Stimulated activated CD4-positive, alpha-beta T cell treated with anti-CD3 and anti-CD28 coated beads, Interleukin-4, amount 100 ng/mL, for 1 hour (primary cell): Measurements from ENCODE around the gene NEK3.
"Not testable (repeated sequence)": the region's sequence is repeated elsewhere in the genome, so short reads cannot be mapped to it uniquely, and the experiment has no call there.

Source experiments
- DNase-seq: peaks from one replicate; pipeline ENCODE4 v3.0.0-alpha.2; 2020

The NEK3 gene

DNA sequence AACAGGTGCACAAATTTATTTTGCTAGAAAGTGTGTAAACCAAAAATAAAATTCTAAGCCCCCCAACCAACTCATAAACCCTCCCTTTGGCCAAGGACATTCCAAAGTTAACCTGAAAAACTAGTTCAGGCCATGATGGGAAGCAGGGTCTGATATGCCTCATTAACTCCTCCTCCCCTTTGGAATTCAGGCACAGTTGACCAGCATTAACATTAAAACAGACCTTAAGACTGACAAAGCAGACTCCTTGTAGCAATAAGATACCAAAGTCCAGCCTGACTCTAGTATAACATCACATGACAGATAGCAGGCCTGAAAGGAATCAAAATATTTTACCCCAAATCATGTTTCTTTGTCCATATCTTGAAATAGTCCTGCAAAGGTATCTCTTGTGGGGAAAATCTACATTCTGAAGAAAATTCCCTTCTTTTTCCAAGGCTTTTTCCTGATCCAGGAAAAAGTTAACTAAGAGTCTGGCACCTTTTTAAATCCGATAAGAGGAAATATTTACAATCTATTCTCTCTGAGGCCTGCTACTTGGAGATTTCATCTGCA is 50.2 kb downstream of the NEK3 start:
- no peak for DNase-seq

DNA sequence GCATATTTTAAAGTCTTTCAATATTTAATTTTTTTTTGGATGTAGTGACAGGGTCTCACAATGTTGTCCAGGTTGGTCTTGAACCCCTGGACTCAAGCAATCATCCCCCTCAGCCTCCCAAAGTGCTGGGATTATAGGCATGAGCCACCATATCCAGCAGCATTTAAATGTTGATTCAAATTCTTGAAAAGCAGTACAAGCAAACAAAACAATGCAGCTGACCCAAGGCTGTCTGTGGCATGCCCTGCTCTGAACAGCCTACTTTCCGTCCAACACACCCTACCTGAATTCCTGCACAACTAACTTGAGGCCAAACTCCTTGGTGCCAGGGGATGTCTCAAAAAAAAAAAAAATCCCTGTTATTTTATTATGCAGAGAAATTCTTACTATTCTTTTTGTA is 53.6 kb downstream of the NEK3 start:
- DNase-seq = no peak

- DNase-seq = no peak
Measured at GRCh38 chr13:52104624-52105023, 54.8 kb downstream of the NEK3 start.

GRCh38 chr13:52103386-52103785 is 56.0 kb downstream of the NEK3 start:
- DNase-seq = no peak

DNA sequence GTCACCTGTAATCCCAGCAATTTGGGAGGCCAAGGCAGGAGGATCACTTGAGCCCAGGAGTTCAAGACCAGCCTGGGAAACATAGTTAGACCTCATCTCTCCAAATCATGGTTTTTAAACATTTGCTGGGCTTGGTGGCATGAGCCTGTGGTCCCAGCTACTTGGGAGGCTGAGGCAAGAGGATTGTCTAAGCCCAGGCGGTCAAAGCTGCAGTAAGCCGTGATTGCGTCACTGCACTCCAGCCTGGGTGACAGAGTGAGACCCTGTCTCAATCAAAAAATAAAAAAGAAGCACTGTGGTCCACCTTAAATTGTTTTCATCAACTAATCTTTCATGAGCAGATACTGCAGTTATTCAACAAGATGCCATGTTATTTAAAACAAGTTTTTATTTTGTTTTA is 57.0 kb downstream of the NEK3 start:
- DNase-seq = not testable (repeated sequence)

DNA sequence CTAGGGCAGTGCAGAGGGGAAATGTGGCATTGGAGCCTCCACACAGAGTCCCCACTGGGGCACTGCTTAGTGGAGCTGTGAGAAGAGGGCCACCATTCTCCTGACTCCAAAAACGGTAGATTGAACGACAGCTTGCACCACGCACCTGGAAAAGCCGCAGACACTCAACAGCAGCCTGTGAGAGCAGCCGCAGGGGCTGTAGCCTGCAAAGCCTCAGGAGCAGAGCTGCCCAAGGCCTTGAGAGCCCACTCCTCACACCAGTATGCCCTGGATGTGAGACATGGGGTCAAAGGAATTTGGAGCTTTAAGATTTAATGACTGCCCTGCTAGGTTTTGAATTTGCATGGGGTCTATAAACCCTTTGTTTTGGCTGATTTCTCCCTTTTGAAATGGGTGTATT is 62.2 kb downstream of the NEK3 start:
- no peak for DNase-seq

GRCh38 chr13:52096748-52097147 is 62.6 kb downstream of the NEK3 start:
- DNase-seq = no peak

DNA sequence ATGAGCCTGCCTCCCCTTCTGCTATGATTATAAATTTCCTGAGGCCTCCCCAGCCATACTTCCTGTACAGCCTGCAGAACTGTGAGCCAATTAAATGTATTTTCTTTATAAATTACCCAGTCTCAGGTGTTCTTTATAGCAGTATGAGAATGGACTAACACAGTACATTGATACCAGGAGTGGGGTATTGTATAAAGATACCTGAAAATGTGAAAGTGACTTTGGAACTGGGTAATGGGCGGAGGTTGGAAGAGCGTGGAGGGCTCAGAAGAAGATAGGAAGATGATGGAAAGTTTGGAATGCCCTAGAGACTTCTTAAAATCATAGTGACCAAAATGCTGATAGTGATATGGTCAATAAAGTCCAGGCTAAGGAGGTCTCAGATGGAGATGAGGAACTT is 63.3 kb downstream of the NEK3 start:
- DNase-seq = no peak

GRCh38 chr13:52092087-52092486 is 67.3 kb downstream of the NEK3 start:
- DNase-seq = no peak

GRCh38 chr13:52091473-52091872 is 67.9 kb downstream of the NEK3 start:
- no peak for DNase-seq

GRCh38 chr13:52085421-52085820 is 74.0 kb downstream of the NEK3 start:
- DNase-seq = no peak

GRCh38 chr13:52084981-52085380 is 74.4 kb downstream of the NEK3 start:
- DNase-seq = not testable (repeated sequence)
